ENCODE results near the gene KRABD2.
"Not testable (repeated sequence)": the region's sequence is repeated elsewhere in the genome, so short reads cannot be mapped to it uniquely, and the experiment has no call there.

KRABD2 gene

DNA sequence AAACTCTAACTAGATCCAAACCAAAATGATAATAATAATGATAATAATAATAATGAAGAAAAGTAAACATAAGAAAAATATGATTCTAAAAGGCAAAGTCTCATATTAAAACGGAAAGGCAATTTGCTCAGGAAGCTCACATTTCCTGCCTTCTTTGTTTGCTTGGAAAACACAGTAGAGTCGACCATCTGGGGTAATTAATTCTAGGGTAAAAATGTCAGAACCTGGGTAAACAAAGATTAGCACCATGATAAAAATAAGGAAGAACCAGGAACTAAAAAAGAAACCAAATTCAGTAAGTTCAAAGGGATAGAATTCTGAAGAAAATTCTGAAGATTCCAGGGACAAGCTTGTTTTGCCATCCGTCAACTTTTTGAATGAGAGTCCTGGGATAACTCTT, 16.2 kb downstream of the KRABD2 start:
- H3K36me3 Mint-ChIP-seq (ENCODE audit: low read depth): no peaks in the 10 kb centered on the region
- no peaks in the 10 kb centered on the region for H3K27me3 Mint-ChIP-seq (ENCODE audit: low read depth)
- H3K4me1 Mint-ChIP-seq (ENCODE audit: low read depth): peaks cover 3% of the 10 kb centered on the region
- H3K9me3 Mint-ChIP-seq: no peaks in the 10 kb centered on the region
- no peak overlapping the region for H3K27ac Mint-ChIP-seq
- H3K4me3 Mint-ChIP-seq: no peak overlapping the region

DNA sequence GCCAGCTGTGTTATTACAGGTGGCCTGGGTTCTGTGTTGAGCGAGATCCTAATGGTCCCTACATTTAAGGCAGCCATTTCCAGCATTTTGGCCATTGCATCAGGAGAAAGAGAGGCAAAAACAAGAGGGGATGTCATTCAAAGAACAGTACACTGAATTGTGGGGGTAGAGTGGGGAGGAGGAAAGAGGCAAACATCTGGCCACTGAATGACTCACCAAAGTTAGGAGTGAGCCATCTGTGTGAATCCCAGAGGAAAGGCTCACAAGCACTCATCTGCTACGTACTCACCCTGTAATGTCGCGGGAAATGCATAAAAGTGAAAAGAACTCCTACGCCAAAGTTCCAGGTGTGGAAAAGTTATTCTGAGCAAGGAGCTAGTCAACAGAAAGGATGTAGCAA, 16.7 kb downstream of the KRABD2 start:
- Mint-ChIP-seq H3K36me3 (ENCODE audit: low read depth) (no peaks in the 10 kb centered on the region), H3K4me1 (ENCODE audit: low read depth) (peaks cover 3% of the 10 kb centered on the region), H3K27ac (no peak overlapping the region), H3K9me3 (no peaks in the 10 kb centered on the region), H3K27me3 (ENCODE audit: low read depth) (no peaks in the 10 kb centered on the region), H3K4me3 (no peak overlapping the region)

DNA sequence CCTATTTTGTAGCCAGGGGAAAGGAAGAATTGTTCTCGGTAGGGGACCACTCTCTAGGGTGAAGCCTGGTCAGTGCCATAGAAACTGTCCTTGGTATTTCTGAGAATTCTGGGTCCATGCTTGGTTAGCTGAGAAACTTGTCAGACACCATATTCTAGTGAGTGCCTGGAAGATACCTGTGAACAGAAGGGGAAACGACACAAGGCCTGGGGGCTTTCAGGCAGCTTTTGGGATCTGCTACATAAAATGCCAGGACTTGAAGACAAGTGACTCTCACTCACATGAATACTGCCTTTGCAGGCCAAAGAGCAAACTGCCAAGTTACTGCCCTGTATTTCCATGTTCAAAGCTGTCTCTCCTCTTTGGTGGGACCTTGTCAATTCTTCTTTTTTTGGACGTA, 18.6 kb downstream of the KRABD2 start:
- H3K9me3 Mint-ChIP-seq: no peaks in the 10 kb centered on the region
- H3K36me3 Mint-ChIP-seq (ENCODE audit: low read depth): no peaks in the 10 kb centered on the region
- no peak overlapping the region for H3K27ac Mint-ChIP-seq
- H3K4me3 Mint-ChIP-seq: no peak overlapping the region
- peaks cover 3% of the 10 kb centered on the region for H3K4me1 Mint-ChIP-seq (ENCODE audit: low read depth)
- H3K27me3 Mint-ChIP-seq (ENCODE audit: low read depth): no peaks in the 10 kb centered on the region

DNA sequence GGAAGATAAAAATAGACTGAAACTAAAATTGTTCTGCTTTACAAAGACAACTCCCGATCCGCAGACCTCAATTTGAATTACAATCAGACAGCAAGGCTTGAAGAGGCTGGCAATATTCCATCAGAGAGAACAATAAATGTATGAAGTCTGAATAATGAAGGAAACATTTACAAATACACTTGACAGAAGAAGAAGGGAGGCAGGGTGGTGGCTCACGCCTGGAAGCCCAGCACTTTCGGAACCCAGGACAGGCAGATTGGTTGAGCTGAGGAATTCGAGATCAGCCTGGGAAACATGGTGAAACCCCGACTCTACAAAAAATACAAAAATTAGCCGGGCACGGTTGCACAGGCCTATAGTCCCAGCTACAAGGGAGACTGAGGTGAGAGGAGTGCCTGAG, 22.3 kb downstream of the KRABD2 start:
- Mint-ChIP-seq H3K27ac (no peak overlapping the region), H3K9me3 (no peaks in the 10 kb centered on the region), H3K36me3 (ENCODE audit: low read depth) (no peaks in the 10 kb centered on the region), H3K27me3 (ENCODE audit: low read depth) (no peaks in the 10 kb centered on the region), H3K4me1 (ENCODE audit: low read depth) (no peaks in the 10 kb centered on the region), H3K4me3 (no peak overlapping the region)

DNA sequence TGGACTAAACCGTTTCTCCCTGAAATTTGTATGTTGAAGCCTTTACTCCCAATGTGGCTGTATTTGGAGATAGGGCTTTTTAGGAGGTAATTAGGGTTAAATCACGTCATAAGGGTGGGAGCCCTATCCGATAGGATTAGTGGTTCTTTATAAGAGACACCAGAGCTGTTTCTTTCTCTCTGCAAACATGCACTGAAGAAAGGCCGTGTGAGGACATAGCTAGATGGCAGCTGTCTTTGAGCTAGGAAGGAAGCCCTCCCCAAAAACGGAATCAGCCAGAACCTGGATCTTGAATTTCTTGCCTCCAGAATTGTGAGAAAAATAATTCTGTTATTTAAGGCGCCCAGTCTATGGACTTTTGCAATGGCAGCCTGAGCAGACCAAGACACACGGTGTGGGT, 22.8 kb downstream of the KRABD2 start:
- no peak overlapping the region for H3K4me3 Mint-ChIP-seq
- H3K27ac Mint-ChIP-seq: no peak overlapping the region
- H3K27me3 Mint-ChIP-seq (ENCODE audit: low read depth): no peaks in the 10 kb centered on the region
- no peaks in the 10 kb centered on the region for H3K36me3 Mint-ChIP-seq (ENCODE audit: low read depth)
- H3K9me3 Mint-ChIP-seq: no peaks in the 10 kb centered on the region
- no peaks in the 10 kb centered on the region for H3K4me1 Mint-ChIP-seq (ENCODE audit: low read depth)

DNA sequence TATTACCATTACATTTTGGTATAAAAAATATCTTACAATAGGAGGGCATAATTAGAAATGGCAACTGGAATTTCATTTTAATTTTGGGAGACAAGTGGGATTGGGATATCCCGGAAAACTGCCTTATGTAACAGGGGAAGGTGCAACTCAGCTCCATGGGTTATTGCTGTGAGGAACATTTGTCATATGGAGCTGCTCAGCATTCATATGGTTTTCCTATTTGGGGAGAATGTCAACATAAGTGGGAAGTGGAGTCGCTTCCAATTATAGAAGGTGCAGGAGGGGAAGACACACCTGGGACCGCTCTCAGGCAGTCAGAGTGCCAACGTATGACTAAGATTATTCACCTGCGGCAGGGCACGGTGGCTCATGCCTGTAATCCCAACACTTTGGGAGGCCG, 26.2 kb downstream of the KRABD2 start:
- Mint-ChIP-seq H3K4me1 (ENCODE audit: low read depth) (no peaks in the 10 kb centered on the region), H3K27me3 (ENCODE audit: low read depth) (peaks cover 19% of the 10 kb centered on the region), H3K4me3 (no peak overlapping the region), H3K27ac (no peak overlapping the region), H3K36me3 (ENCODE audit: low read depth) (no peaks in the 10 kb centered on the region), H3K9me3 (no peaks in the 10 kb centered on the region)

DNA sequence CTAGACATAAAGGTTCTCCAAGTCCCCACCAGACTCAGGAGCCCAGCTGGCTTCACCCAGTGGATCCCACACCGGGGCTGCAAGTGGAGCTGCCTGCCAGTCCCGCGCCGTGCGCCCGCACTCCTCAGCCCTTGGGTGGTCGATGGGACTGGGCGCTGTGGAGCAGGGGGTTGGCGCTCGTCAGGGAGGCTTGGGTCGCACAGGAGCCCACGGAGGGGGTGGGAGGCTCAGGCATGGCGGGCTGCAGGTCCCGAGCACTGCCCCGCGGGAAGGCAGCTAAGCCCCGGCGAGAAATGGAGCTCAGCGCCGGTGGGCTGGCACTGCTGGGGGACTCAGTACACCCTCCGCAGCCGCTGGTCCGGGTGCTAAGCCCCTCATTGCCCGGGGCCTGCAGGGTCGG, 29.5 kb downstream of the KRABD2 start:
- H3K4me3 Mint-ChIP-seq; H3K27ac Mint-ChIP-seq; H3K9me3 Mint-ChIP-seq; H3K4me1 Mint-ChIP-seq (ENCODE audit: low read depth); H3K36me3 Mint-ChIP-seq (ENCODE audit: low read depth): not testable (repeated sequence)
- H3K27me3 Mint-ChIP-seq (ENCODE audit: low read depth): peaks cover 20% of the 10 kb centered on the region

DNA sequence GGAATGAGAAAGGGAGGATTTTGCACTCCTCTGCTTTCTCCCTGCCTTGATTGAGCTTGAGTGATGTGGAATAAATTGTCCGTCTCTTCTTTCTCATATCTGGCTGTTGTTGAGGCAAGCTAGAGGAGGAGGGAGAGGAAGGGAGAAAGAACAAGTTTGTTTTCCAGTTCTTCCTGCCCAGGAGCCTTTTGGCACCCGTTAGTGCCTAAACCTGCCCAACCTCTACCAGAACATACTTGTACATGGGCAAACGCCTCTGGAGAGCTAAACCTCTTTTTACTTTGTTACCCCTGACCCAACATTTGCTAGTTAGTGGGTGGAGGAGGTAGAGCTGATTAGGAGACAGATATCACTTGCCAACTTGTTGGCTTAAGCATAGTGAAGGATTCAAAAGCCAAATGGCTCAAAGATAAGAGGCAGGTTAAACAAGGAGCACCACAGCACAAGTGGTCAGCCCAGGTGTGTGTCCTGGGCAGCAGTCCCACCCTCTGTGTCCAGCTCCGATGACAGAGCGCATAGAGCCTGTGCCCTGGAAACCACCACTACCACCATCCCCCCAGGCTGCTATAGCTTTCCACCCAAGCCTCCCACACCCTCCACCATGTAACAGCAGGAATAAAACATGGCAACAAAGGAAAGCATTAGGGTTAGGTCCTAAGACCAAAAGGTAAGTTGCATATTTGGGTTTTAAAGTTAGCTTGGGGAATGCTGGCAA, 30.4 kb downstream of the KRABD2 start:
- H3K27me3 Mint-ChIP-seq (ENCODE audit: low read depth): peaks cover 20% of the 10 kb centered on the region
- H3K4me3 Mint-ChIP-seq: no peak overlapping the region
- no peak overlapping the region for H3K27ac Mint-ChIP-seq

DNA sequence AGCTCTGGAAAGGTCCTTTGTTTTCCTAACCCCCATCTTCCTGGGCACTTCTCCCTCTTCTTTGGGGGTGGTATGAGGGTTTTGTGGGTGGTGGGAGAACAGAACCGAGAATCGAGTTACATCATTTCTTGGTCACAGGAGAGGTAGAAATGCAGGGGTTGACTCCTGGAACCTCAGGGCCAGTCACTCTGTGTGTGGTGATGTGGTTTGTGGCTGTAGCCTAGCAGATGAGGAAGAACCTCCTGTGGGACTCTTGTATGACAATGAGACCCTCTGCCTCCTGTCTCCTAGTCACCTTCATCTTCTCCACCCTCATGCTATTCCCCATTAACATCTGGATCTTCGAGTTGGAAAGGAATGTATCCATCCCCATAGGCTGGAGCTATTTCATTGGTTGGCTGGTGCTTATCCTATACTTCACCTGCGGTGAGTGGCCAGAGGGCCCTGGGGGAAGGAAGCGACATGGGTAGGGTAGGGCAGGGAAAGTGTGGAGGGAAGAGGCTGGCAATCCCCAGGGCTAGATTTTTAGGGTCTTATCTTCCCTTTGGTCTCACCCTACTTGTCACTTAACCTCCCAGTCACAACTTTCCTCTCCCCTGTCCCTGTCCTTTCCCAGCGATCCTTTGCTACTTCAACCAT, 31.3 kb downstream of the KRABD2 start:
- Mint-ChIP-seq H3K4me1 (ENCODE audit: low read depth) (no peaks in the 10 kb centered on the region), H3K27me3 (ENCODE audit: low read depth) (peaks cover 20% of the 10 kb centered on the region), H3K36me3 (ENCODE audit: low read depth) (no peaks in the 10 kb centered on the region), H3K9me3 (no peaks in the 10 kb centered on the region), H3K27ac (no peak overlapping the region), H3K4me3 (no peak overlapping the region)

More for the DNA sequence above, 30.4 kb downstream of the KRABD2 start:
- no peaks in the 10 kb centered on the region for H3K36me3 Mint-ChIP-seq (ENCODE audit: low read depth)
- no peaks in the 10 kb centered on the region for H3K4me1 Mint-ChIP-seq (ENCODE audit: low read depth)
- H3K9me3 Mint-ChIP-seq: no peaks in the 10 kb centered on the region

DNA sequence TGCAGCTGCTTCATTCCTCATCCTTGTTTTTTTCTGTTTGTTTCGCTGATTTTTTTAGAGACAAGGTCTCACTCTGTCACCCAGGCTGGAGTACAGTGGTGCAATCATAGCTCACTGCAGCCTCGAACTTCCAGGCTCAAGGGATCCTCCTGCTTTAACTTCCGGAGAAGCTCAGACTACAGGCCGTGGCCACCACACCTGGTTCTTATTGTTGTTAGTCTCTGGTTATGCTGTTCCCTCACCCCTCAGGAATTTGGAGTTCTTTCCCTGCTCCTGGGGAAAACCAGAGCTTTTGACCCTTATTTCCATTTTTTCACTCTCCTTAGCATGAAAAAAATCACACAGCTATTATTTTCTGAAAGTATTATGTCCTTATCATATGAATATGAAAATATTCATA, 35.0 kb downstream of the KRABD2 start:
- H3K4me1 Mint-ChIP-seq (ENCODE audit: low read depth): peaks cover 9% of the 10 kb centered on the region
- no peak overlapping the region for H3K27ac Mint-ChIP-seq
- H3K4me3 Mint-ChIP-seq: no peak overlapping the region
- no peaks in the 10 kb centered on the region for H3K36me3 Mint-ChIP-seq (ENCODE audit: low read depth)
- H3K27me3 Mint-ChIP-seq (ENCODE audit: low read depth): peaks cover 17% of the 10 kb centered on the region
- H3K9me3 Mint-ChIP-seq: no peaks in the 10 kb centered on the region

DNA sequence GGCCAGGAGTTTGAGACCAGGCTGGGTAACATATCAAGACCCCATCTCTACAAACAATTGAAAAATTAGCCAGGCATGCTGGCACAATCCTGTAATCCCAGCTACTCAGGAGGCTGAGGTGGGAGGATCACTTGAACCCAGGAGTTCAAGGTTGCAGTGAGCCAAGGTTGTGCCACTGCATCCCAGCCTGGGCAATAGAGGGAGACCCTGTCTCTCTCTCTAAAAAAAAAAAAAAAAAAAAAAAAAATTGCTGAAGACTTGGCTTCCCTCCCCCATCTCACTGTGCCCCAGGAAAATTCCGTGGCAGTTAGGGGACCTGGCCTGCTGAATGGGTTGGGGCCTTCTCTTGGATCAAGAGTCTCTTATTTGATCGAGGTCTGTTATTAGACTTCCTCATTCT, 37.0 kb downstream of the KRABD2 start, which contains the start of gene ODF4:
ODF4 (plus strand) TSS at position 301 of the 400 bp plus-strand sequence. CDS start 212 bp downstream, outside the sequence.
- Mint-ChIP-seq H3K27ac (no peak within 1 kb of the TSS), H3K4me3 (no peak within 1 kb of the TSS), H3K9me3 (no peaks in the 10 kb centered on the region), H3K4me1 (ENCODE audit: low read depth) (peaks cover 9% of the 10 kb centered on the region), H3K36me3 (ENCODE audit: low read depth) (no peaks in the 10 kb centered on the region), H3K27me3 (ENCODE audit: low read depth) (peaks cover 5% of the 10 kb centered on the region)

DNA sequence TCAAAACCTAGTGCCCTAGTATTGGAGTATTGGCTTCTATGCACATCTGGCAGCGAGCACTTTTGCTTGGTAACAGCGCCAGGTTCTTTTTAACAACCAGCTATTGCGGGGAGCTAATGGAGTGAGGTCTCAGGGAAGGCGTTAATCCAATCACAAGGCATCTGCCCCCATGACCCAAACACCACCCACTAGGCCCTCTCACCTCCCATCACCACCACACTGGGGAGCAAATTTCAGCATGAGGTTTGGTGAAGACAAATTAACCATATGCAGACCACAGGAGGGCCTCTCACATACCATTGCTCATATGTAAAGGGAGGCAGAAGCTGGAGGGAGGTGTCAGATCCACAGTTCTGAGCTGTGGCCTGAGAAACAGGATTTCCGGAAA, 37.8 kb downstream of the KRABD2 start:
- no peaks in the 10 kb centered on the region for H3K9me3 Mint-ChIP-seq
- no peaks in the 10 kb centered on the region for H3K36me3 Mint-ChIP-seq (ENCODE audit: low read depth)
- H3K4me1 Mint-ChIP-seq (ENCODE audit: low read depth): peaks cover 9% of the 10 kb centered on the region
- H3K4me3 Mint-ChIP-seq: no peak overlapping the region
- no peak overlapping the region for H3K27ac Mint-ChIP-seq
- H3K27me3 Mint-ChIP-seq (ENCODE audit: low read depth): peaks cover 5% of the 10 kb centered on the region

DNA sequence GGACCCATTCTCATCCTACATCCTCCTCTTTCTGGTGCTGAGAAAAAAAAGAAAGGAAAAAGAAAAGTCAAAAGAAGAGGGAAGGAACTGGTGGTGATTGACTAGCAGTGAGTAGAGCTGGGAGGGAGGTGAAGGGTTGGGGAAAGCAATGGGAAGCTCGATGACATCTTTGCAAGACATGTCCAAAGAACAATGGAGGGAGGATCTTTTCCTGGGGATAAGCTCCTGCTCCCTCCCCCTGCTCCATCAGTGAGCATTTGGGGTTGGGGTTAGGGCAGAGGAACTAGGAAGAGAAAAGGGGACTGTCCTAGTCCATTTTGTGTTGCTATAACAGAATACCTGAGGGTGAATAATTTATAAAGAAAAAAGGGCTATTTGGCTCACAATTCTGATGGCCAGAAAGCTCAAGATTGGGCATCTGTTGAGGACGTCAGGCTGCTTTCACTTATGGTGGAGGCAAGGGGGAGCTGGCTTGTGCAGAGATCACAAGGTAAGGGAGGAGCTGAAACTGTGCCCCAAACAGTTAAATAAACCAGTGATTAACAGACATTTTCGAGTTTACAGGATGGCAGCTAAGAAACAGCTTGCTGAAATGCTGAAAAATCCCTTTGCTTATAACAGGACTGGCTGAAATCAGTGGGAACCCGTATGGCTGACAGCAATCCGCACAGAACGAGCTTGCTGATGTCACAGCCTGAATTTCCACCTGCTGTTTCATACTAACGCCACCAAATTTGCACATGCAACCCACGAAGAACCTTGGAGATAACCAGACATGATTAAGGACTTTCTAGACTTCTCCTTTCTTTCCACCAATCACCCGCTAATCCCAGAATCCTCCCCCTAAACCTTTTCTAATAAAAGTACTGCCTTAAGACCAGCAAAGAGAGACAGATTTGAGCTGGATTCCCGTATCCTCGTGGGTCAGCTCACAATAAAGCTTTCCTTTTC, 38.4 kb downstream of the KRABD2 start:
- Mint-ChIP-seq H3K36me3 (ENCODE audit: low read depth) (no peaks in the 10 kb centered on the region), H3K9me3 (no peaks in the 10 kb centered on the region), H3K27me3 (ENCODE audit: low read depth) (peaks cover 5% of the 10 kb centered on the region), H3K4me1 (ENCODE audit: low read depth) (peaks cover 9% of the 10 kb centered on the region), H3K4me3 (no peak overlapping the region), H3K27ac (no peak overlapping the region)

DNA sequence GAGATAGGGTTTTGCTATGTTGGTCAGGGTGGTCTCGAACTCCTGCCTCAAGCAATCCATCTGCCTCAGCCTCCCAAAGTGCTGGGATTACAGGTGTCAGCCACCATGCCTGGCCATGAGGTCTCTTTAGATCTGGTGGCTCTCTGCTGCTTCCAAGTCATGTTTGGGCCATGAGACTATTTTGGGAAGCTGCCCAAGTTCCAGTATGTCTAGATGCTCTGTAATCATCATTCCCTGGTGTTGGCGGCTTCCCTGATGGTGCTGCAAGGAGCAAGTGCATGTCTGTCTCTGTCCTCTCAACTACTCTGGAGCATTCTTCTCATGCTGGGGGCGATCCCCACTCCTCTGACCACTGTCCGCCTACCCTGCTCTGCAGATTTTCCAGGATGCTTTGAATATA, 43.2 kb downstream of the KRABD2 start:
- Mint-ChIP-seq H3K4me1 (ENCODE audit: low read depth) (peaks cover 5% of the 10 kb centered on the region), H3K27ac (no peak overlapping the region), H3K9me3 (no peaks in the 10 kb centered on the region)

DNA sequence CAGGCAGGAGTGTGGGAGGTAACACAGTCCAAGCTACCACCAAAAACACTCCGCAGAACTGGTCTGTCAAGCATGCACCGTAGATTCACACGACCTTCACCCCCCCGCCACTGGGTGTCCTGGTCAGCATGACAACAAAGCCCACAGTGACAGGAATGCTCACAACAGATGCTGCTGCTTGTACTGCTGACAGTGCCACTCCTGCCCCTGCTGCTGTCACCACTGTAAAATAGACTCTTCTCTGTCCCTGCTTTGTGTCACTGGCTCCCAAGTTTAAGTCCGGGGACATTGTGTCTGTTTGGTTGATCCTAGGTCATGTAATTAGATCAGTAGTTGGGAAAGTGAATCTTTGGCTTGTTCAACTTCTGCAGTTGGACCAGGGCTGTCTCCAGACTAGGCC, 43.8 kb downstream of the KRABD2 start:
- H3K4me3 Mint-ChIP-seq: no peak overlapping the region
- H3K4me1 Mint-ChIP-seq (ENCODE audit: low read depth): peaks cover under 1% of the 10 kb centered on the region
- no peaks in the 10 kb centered on the region for H3K9me3 Mint-ChIP-seq
- peaks cover 12% of the 10 kb centered on the region for H3K27me3 Mint-ChIP-seq (ENCODE audit: low read depth)
- H3K36me3 Mint-ChIP-seq (ENCODE audit: low read depth): no peaks in the 10 kb centered on the region
- no peak overlapping the region for H3K27ac Mint-ChIP-seq

More for the DNA sequence above, 43.2 kb downstream of the KRABD2 start:
- Mint-ChIP-seq H3K36me3 (ENCODE audit: low read depth) (no peaks in the 10 kb centered on the region), H3K4me3 (no peak overlapping the region), H3K27me3 (ENCODE audit: low read depth) (peaks cover 6% of the 10 kb centered on the region)
